Hematopoietic multipotent progenitor cell (in vitro differentiated cells): ENCODE results near the gene GTF2H1. TPM values are rescaled to one million over a fixed set of nuclear protein-coding genes. Genes with fewer than 3 reads are reported as not detected.

Experiments
- DNase-seq, 3 donors: peaks; one replicate each; pipeline ENCODE4 v3.0.0-alpha.2; 2011 to 2015; ENCODE audit warnings: low read depth in 2 of 3, low spot score in 2 of 3
- total RNA-seq: library from RNA; depleted of rRNA; stranded (reverse); fragments of >200 nt; gene quantifications from one replicate; pipeline ENCODE4 v1.2.3, GENCODE V29; 2012

The GTF2H1 gene
- 40.9 TPM for total RNA-seq

GRCh38 chr11:18321969-18322711 is at the start of gene GTF2H1, which contains the start of gene HPS5:
Gene GTF2H1, plus strand, starts transcription at chr11:18322567. Its CDS starts 10,508 bp downstream, at chr11:18333075.
Gene HPS5, minus strand, starts transcription at chr11:18322140. Its CDS starts 4,282 bp downstream, at chr11:18317858.
- DNase-seq = peak; percentile 95 to 99 (median 99)

GRCh38 chr11:18277565-18278271 is 44.6 kb upstream of the GTF2H1 start:
- DNase-seq = peak in 1 of 3 donors; percentile 5

GRCh38 chr11:18280438-18281045 is 41.8 kb upstream of the GTF2H1 start:
- no peak for DNase-seq

- no peak for DNase-seq
Observed at GRCh38 chr11:18282626-18283025, 39.7 kb upstream of the GTF2H1 start.

- no peak for DNase-seq
Observed at GRCh38 chr11:18285841-18286240, 36.5 kb upstream of the GTF2H1 start.

GRCh38 chr11:18288911-18289310 is 33.5 kb upstream of the GTF2H1 start:
- no peak for DNase-seq

GRCh38 chr11:18294862-18295261 is 27.5 kb upstream of the GTF2H1 start:
- no peak for DNase-seq

- no peak for DNase-seq
Observed at GRCh38 chr11:18295316-18295715, 27.1 kb upstream of the GTF2H1 start.

GRCh38 chr11:18299721-18300120 is 22.6 kb upstream of the GTF2H1 start:
- no peak for DNase-seq

- DNase-seq = no peak
Observed at GRCh38 chr11:18304745-18305144, 17.6 kb upstream of the GTF2H1 start.

GRCh38 chr11:18307461-18308139 is 14.8 kb upstream of the GTF2H1 start:
- DNase-seq = no peak

GRCh38 chr11:18308242-18308641 is 14.1 kb upstream of the GTF2H1 start:
- no peak for DNase-seq

- no peak for DNase-seq
Observed at GRCh38 chr11:18309691-18310090, 12.7 kb upstream of the GTF2H1 start.

- peak in 1 of 3 donors; percentile 12 for DNase-seq
Observed at GRCh38 chr11:18310800-18311340, 11.5 kb upstream of the GTF2H1 start.

- DNase-seq = no peak
Observed at GRCh38 chr11:18312012-18312411, 10.4 kb upstream of the GTF2H1 start.

- DNase-seq = no peak
Observed at GRCh38 chr11:18312663-18313420, 9.5 kb upstream of the GTF2H1 start.

- DNase-seq = no peak
Observed at GRCh38 chr11:18313965-18314763, 8.2 kb upstream of the GTF2H1 start.

- no peak for DNase-seq
Observed at GRCh38 chr11:18314784-18315523, 7.4 kb upstream of the GTF2H1 start.
